MM.1S (cell line): Measurements from ENCODE around the gene ANKRD13A.

Source experiments
- EZH2 ChIP-seq: fragments of 300-600 bp; sonication (generic); optimal IDR thresholded peaks from 2 replicates; pipeline ENCODE3; 2017; ENCODE audit warnings: low read depth, mild to moderate bottlenecking, antibody characterized with exemption, low read length, mixed read lengths
- TF ChIP-seq, protein P1 (sequence below): fragments of 300-600 bp; sonication (generic); IDR thresholded peaks from 2 replicates; pipeline ENCODE4 v1.5.1; 2016; ENCODE audit warnings: antibody characterized with exemption, low read length, mixed read lengths

GRCh38 chr12:110007881-110008280 is 8.7 kb downstream of the ANKRD13A start:
- TF ChIP-seq, protein P1, sequence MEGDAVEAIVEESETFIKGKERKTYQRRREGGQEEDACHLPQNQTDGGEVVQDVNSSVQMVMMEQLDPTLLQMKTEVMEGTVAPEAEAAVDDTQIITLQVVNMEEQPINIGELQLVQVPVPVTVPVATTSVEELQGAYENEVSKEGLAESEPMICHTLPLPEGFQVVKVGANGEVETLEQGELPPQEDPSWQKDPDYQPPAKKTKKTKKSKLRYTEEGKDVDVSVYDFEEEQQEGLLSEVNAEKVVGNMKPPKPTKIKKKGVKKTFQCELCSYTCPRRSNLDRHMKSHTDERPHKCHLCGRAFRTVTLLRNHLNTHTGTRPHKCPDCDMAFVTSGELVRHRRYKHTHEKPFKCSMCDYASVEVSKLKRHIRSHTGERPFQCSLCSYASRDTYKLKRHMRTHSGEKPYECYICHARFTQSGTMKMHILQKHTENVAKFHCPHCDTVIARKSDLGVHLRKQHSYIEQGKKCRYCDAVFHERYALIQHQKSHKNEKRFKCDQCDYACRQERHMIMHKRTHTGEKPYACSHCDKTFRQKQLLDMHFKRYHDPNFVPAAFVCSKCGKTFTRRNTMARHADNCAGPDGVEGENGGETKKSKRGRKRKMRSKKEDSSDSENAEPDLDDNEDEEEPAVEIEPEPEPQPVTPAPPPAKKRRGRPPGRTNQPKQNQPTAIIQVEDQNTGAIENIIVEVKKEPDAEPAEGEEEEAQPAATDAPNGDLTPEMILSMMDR: no peak
- TF ChIP-seq EZH2: no peak
